Activated CD4-positive, alpha-beta T cell treated with anti-CD3 and anti-CD28 coated beads, Interleukin-2, Interleukin-6, amounts not matched to agents 100 ng/mL and 50 ng/mL, durations not matched to agents 16 hours and 8 hours (primary cell): Measurements from ENCODE around the gene STAMBPL1.
"Not testable (repeated sequence)": the region's sequence is repeated elsewhere in the genome, so short reads cannot be mapped to it uniquely, and the experiment has no call there.

Source experiments
- DNase-seq: peaks from one replicate; pipeline ENCODE4 v3.0.0-alpha.2; 2020

STAMBPL1 gene

GRCh38 chr10:88879534-88880281, at the start of gene STAMBPL1:
Gene STAMBPL1 (plus strand): TSS chr10:88880245. CDS start chr10:88901709, 21,464 bp downstream.
- DNase-seq = peak; percentile 91

GRCh38 chr10:88830643-88831268, 49.3 kb upstream of the STAMBPL1 start:
- DNase-seq = peak; percentile 55

- peak; percentile 77 for DNase-seq
These were observed 48.3 kb upstream of the STAMBPL1 start for GRCh38 chr10:88831709-88832108.

- no peak for DNase-seq
These were observed 47.7 kb upstream of the STAMBPL1 start for GRCh38 chr10:88832376-88832775.

- no peak for DNase-seq
These were observed 46.9 kb upstream of the STAMBPL1 start for GRCh38 chr10:88833156-88833555.

- DNase-seq = peak; percentile 31
These were observed 46.3 kb upstream of the STAMBPL1 start for GRCh38 chr10:88833723-88834122.

GRCh38 chr10:88835096-88835909, 44.7 kb upstream of the STAMBPL1 start:
- DNase-seq = peak; percentile 92

- no peak for DNase-seq
These were observed 44.2 kb upstream of the STAMBPL1 start for GRCh38 chr10:88835910-88836221.

- not testable (repeated sequence) for DNase-seq
These were observed 42.4 kb upstream of the STAMBPL1 start for GRCh38 chr10:88837632-88838031.

- no peak for DNase-seq
These were observed 41.2 kb upstream of the STAMBPL1 start for GRCh38 chr10:88838766-88839350.

GRCh38 chr10:88840104-88840503, 39.9 kb upstream of the STAMBPL1 start:
- no peak for DNase-seq

GRCh38 chr10:88840881-88841280, 39.2 kb upstream of the STAMBPL1 start:
- no peak for DNase-seq

GRCh38 chr10:88841316-88842111, 38.5 kb upstream of the STAMBPL1 start:
- DNase-seq = no peak

GRCh38 chr10:88843171-88843570, 36.9 kb upstream of the STAMBPL1 start:
- DNase-seq = no peak

GRCh38 chr10:88848499-88848898, 31.5 kb upstream of the STAMBPL1 start:
- DNase-seq = peak; percentile 70

- DNase-seq = peak; percentile 70
These were observed 30.8 kb upstream of the STAMBPL1 start for GRCh38 chr10:88849234-88849633.

- DNase-seq = no peak
These were observed 29.3 kb upstream of the STAMBPL1 start for GRCh38 chr10:88850712-88851111.

GRCh38 chr10:88851706-88852105, 28.3 kb upstream of the STAMBPL1 start, which contains the start of gene ANKRD22:
Gene ANKRD22 (minus strand): TSS chr10:88851844. CDS start chr10:88851607, 237 bp downstream.
- peak; percentile 68 for DNase-seq

GRCh38 chr10:88852327-88852726, 27.7 kb upstream of the STAMBPL1 start:
- DNase-seq = no peak

GRCh38 chr10:88853155-88853881, 26.7 kb upstream of the STAMBPL1 start:
- DNase-seq = no peak

- DNase-seq = no peak
These were observed 25.4 kb upstream of the STAMBPL1 start for GRCh38 chr10:88854684-88855083.

GRCh38 chr10:88857831-88858230, 22.2 kb upstream of the STAMBPL1 start:
- no peak for DNase-seq
